DMS 273 (cell line): ENCODE data around the gene TSPOAP1.
"Not testable (repeated sequence)": the region's sequence is repeated elsewhere in the genome, so short reads cannot be mapped to it uniquely, and the experiment has no call there.

Experiments used
- DNase-seq: peaks from one replicate; lab custom pipeline; 2025; ENCODE audit not compliant: unreplicated experiment; lab: John Stamatoyannopoulos, UW

TSPOAP1 gene

DNA sequence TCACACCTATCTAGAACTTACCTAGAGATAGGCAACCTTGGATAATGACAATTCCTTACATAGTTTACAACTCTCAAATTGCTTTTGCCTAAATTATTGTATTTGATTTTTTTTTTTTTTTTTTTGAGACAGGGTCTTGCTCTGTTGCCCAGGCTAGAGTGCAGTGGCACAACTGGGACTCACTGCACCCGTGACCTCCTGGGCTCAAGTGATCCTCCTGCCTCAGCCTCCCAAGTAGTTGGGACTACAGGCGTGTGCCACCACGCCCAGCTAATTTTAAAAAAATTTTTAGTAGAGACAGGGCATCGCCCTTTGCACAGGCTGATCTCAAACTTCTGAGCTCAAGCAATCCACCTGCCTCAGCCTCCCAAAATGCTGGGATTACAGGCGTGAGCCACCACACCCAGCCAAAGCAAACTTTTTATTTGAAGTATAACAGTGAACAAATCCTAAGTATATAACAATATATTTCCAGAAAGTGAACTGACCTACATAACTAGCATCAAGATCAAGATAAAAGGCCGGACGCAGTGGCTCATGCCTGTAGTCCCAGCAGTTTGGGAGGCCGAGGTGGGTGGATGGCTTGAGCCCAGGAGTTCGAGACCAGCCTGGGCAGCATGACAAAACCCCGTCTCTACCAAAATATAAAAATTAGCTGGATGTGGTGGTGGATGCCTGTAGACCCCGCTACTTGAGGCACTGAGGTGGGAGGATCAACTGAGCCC is 12.7 kb upstream of the TSPOAP1 start:
- DNase-seq = not testable (repeated sequence)

DNA sequence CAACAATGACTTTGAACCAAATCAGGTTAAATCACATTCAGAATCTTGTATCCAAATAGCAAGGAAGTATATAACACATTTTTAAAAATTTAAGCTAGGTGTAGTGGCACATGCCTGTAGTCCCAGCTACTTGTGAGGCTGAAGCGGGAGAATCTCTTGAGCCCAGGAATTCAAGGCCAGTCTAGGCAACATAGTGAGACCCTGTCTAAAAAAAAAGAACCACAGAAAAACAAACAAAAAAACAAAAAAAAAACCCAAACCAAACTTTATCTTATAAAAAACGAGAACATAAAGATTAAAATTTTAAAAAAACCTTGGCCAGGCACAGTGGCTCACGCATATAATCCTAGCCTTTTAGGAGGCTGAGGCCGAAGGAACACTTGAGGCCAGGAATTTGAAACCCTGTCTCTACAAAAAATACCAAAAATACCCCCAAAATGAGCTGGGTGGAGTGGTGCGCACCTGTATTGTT is 11.8 kb upstream of the TSPOAP1 start:
- no peak for DNase-seq

DNA sequence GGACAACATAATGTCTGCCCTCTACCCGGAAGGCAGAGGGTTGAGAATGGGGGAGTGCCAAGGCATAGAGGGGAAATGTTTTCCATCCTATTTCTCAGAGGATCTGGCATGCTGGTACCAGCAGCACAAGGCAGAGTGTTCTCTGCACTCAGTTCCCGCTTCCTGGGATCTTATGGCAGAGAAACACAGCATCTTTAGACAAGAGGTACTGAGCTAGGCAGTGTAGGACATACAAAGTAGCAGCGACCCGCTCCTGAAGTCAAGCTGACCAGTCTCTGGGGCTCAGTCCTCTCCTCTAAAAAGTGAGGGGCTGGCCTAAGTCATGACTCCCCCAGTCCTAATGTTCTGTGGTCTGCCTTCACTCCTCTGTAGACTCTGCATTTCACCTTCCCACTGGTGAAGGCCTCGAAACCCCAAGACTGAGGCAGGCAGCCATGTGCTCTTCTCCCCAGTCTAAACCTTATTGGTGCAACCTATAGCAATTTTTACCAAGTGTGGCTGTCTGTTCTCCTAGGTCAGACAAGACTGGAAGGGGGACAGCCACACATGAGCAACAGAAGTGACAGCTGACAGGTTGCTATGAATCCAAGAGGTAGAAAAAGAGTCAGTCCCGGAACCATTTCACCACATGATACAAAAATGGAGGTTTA is 11.3 kb upstream of the TSPOAP1 start:
- DNase-seq = no peak

DNA sequence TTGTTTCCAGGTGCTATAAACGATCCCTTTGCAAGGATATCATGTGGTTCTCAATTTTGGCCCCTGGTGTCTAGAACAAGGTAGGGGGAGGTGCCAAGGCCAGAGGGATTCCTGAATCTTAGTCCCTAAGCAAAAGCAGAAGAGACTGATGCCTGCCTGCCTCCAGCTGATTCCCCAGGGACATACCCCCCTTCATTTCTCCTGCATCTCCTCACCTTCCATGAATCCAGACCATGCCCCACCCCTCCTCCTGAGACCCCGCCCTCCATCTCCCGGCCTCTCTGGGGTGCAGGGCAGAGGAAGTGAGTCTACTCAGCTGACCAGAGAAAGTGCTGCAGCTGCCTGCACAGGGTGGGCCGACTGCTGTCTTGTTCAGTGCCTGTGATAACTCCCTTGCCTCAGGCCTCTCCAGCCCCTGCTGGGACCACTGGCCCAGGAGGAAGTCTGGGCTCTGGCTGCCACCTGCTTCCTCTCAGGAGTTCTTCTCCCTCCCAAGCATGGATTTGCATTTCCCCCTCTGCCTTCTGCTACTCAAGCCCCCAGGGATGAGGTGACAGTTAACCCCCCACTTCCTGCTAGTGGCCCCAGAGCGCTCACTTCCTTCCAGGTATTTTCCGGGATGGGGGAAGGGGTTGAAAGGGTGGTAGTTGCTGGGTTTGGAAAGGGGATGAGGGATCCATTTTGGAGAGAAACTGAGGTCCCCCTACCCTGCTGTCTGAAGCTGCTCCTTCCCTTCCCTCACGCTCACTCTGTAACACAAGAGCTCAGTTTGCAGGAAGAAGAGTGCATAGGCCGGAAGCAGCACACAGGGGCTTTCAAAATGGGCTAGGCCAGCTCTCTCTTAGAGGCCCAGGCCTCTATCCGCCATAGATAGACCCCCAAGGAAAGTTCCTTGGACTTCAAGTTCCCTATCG is 10.5 kb upstream of the TSPOAP1 start:
- DNase-seq = no peak

DNA sequence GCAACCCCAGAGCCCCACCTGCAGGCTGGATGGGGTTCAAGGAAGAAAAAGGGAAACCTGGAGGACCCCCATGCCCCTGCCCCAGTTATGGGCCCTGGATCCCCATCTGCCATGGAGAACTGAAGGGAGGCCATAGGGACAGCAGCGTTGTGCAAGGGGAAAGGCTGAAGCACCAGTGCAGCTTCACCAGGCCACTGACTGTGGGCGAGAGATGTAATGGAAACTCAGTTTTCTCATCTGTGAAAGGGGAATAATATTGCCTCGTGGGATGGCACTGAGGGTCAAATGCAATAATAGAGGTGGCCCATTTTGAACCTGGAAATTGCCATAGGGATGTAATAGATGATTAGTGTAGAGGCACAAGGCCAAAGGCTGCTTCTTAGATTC is 9.9 kb upstream of the TSPOAP1 start:
- no peak for DNase-seq

DNA sequence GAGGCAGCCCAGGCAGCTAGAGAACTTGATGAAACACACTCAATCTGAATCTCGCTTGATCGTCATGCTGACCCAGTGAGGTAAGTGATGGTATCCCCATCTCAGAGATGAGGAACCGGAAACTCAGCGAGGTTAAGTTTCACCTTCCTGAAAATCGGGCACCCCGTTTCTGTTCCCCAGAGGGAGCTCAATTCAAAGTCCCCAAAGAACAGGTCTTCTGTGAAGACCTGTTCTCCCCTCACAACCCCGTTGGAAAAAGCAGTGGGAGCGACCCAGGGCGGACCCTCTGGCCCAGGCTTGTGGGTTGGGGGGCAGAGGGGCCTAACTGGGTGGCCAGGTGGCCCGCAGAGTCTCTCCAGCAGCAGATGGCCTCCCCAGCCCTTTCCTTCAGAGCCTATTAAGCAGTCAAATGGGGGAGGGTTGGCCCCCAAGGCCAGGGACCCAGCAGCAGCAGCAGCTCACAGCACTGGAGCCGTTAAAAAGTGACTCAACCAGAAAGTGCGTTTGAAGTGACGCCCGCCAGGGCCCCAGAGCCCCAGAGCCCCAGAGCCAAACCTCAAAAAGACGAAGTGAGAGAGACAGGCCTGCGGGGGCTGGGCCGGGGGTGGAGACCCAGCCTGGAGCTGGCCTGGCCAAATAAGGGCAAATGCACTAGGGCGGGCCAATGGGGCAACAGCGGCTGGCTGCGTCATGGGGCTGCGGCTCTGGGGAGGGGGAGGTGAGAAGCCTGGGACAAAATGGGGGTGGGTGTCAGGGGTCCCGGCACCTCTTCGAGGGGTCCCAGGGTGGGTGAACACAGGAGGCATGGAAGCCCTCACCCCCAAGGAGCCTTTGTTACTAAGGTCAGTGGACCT is 9.2 kb upstream of the TSPOAP1 start:
- peak; percentile 39 for DNase-seq

DNA sequence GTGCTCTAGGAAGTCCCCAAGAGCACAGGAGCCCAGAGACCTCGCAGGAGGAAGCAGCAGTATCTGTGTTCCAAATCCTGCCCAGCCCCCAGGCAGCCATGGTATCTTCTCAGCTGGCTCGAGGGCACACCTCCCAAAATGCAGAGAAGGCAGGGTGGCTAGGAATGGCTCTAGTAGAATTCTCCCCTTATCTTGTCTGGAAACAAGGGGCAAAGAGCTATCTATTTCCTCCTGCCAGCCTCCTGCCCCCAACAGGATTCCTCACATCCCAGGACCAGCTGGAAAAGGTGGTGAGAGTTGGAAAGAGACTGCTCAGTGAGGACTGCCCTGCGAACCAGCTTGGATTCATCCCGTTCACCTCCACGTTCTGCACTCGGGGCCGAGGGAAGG is 8.6 kb upstream of the TSPOAP1 start:
- DNase-seq = no peak

DNA sequence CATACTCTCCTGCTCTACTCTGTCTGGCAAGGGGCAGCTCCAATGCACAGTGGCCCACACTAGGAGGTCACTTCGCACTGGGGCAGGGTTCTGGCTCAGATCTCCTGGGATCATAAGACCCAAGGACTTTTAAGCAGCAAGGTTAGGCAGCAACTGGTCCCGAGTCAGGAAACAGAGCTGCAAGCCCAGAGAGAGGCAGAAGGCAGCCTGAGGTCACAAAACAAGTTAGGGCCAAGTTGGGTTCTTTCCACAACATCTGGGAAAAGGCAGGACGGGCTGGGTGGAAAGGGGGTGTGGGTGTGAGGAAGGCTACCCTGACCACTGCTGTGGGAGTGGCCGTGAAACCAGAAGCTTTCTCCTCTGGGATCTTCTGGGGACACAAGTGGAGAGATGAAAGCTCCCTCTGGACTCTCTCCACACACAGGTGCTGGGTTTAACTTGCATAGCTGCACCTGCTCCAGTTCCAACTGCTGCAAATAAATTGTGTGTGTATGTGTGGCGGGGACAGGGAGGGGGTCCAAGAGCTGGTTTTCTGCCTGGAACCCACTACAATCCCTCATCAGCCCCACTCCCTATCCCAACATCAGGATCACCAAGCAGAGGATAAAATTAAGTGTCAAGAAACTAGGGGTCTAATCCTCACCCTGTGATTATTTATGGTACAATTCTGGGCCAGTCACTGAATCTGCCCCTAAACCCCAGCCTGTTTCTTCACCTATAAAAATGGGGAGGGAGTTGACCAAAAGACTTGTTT is 8.0 kb upstream of the TSPOAP1 start:
- DNase-seq = no peak

DNA sequence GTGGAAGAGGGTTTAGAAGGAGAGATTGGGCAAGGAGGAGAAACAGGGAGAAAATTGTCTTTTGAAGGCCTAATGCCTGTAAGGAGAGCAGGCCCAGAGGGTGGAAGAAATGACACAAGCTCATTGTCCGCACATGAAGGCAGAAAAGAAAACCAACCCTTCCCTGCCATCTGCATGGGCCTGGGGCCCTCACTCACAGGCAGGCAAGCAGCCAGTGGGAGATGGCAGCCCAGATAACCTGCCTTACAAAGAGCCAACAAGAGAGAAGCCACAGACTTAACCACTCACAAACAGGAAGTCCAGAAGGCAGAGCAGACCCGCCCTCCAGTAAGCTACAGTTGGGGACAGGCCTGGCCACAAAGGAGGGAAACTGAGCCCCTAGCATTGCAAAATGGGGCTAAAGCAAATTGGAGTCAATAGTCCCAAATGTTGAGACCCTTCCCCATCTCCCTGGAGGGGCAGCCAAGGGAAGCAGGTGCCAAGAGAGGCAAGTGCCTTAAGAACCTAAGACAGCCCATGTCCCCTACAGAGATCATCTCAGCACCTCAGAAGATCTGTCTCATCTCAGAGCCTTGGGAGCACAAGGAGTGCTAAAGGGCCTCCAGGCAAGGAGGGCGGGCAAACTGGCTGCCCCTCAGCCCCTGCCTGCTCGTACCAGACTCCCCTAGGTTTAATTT is 7.3 kb upstream of the TSPOAP1 start:
- DNase-seq = peak; percentile 21

DNA sequence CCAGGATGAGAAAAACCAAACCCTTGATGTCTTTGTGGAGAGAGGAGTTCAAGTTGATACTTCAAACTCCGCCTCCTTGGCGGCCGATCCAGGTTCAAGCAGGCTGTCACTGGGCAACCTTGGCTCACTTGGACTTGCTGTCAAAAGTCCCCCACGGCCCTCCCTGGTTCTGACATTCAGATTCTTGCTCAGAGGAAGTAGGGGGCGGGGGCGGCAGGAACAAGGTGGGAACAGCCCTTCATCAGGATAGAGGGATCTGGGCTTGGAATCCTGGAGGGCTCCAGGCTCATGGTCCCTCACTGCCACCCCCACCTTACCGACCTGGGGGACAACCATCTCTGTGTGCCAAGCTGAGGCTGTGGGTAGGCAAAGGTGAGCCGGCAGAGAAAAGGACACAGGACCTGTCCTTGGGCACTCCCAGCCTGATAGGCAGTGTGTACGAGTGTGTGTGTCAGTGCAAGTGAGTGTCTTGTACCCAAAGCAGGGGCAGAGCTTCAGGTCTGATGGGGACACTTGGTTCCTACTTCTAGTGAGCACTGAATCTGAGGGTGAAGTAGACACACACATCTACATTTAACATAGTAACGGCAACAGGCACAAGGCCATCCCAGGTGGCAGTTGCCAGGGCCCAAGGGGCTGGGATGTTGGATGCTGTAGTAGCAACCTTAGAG is 6.6 kb upstream of the TSPOAP1 start:
- DNase-seq = no peak

DNA sequence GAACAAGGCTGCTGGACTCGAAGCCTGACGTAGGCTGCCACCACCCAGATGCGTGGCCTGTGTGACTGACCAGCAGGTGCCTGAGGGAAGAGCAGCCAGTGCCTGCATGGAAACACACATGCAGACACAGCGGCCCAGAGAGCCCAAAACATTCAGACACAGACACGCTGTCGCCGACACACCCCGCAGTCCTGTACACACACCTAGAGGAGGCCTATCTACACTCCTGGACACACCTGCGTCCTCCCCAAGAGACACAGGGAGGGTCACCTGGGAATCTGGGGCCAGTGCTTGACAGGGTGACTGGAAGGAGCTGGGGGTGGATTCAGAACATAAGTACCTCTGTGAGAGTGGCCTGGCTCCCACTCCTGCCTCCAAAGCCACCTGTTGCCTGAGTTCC is 6.1 kb upstream of the TSPOAP1 start:
- DNase-seq = no peak

DNA sequence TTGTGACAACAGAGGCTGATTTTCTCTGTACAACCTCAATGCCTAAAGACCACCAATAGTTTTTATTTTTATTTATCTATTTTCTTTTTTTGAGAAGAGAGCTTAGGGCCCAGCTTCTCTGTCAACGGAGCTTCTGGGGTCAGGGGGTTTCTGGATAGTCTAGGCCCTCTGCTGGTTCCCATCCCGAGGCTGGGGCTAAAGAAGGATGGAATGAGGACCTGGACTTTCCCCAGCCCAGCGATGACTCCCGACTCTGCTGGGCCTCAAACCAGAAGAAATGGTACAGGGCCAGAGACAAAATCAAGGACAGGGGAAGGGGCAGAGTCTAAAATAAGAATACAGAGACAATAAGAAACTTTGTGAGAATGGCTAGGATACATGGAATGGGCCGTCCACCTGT is 5.7 kb upstream of the TSPOAP1 start:
- no peak for DNase-seq

DNA sequence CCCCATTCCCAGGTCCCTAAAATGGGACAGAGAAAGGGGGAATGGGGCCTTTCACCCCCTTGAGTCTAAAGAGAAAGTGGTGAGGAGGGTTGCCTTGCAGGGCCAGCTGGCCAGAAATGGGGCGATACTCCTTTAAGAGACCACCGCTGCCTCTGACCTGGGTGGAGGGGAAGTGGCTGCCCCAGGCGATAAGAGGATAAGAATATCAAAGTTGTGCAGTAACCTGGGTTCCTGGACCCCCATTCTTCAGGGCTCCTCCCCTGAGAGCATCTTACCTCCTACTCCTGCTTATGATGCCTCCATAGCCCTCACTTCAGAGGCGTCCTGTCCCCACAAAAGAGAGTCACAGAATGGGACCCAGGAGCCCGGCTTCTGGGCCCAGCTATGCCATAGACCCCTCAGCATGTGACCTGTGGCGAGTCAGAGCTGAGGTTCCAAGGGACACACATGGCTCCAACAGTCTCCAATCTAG is 5.2 kb upstream of the TSPOAP1 start:
- DNase-seq = no peak

DNA sequence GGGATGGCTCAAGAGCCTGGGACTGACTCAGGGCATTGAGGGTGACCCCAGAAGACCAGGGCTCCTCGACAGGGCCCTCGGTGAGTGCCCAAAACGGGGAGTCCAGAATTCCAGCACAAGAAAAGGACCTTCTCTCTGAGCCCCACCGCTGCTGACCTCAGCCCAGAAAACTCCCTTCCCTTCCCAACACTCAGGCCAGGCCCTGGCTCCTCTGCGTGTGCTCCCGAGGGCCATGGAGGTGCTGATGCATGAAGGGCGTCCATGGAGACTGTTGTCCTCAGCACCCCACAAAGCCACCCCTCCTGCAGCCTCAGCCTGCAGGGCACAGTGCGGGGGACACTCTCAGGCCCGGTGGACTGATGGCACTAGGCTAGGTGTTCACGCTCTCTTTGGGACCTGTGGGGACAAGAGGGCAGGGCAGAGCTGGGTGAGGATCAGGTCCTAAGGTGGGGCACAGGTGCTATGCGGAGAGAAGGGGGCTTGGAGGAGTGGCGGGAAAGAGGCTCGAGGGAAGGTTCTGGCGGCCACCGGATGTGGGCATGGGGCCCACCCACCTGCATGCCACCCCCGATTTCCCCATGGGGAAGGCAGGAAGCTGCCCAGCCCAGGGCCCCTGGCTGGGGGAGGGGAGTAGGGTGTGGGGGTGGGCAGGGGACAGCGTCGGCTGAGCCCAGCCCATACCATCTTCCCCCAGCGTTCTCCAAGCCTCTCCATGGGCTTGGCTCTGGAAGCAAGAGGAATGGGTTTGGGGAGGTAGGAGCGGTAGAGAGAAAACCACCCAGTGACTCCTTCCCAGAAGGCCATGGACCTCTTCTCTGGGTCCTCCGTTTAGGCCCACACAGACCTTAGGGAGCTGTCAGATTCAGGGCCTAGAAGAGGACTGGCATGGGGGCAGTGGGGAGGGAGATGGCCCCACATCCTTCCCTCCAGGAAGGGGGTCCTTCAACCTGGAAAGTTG is 4.5 kb upstream of the TSPOAP1 start:
- DNase-seq = no peak

DNA sequence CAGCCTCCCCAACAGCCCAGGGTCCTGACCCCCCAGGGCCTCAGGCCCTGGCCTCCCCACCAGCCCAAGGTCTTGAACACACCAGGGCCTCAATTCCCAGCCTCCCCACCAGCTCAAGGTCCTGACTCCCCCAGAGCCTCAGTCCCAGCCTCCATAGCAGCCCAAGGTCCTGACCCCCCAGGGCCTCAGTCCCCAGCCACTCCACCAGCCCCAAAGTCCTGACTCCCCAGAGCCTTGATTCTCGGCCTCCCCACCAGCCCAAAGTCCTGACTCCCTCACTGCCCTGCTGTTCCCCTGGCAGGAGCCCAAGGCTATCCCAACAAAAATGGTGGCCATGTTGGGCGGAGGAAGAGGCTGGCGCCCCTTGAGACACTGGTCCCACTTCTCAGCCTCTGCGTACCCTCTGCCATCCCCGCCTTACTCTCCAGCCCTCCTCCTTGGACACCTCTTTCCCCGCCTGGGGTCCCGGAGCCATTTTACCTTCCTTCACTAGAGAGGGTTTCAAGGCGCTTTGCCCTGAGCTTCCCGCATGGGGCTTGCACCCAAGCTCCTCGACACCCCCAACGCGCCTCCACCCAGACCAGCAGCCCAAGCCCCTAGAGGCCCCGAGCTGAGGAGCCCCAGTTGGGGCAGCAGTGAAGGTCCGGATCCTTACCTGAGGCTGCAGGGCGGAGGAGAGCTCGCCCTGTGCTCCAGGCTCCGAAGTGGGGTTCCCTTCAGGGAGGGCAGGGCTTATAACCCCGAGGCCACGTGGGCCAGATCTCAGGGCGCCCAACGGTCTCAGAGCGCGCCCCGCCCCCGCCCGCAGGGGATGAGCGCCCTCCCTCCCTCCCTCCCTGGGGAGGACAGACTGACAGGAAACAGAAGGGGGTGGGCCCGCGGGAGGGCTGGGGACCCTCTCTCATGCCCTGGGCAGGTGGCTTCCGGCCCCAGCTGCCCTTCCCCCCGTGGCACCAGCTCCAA is 3.5 kb upstream of the TSPOAP1 start:
- DNase-seq = no peak

DNA sequence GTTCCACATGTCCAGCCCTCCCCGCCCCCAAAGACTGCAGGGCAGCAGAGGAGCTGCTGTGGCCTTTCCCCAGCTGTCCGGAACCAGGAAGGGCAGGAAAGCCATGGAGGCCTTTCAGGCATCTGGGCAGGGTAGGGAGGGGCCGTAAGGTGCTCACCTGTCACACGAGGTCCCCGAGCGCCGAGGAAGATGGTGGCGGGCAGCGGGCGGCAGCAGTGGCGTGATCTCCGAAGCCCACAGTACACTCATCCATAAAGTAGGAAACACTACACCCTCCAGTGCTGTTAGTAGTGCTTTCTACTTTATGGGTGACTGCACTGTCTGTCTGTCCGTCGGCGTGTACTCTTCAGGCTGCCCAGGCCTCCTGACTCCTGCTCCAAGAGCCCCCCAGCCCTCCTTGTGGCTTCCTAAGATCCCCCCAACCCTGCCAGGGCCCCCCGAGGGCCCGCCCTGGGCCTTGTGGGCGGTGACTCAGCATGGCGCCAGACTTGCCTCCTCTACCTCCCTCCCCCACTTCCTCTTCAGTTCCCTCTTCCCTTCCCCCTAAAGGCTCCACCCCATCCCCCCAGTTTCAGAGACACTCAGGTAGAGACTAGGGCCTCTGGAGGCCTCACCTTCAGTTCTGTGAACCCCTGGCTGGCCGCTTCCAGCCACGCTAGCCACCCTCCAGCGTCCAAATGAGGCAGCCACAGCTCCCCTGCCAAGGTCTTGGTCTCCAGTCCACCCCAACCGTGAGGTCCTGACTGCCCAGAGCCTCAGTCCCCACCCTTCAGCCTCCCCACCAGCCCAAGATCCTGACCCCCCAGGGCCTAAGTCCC is 2.6 kb upstream of the TSPOAP1 start:
- no peak for DNase-seq
